Measurements from ENCODE around the gene BCAP31. TPM values are rescaled to one million over a fixed set of nuclear protein-coding genes. Genes with fewer than 3 reads are reported as not detected.

BCAP31 gene
- total RNA-seq, 6 donors from 2014 or later = 110 to 236 (median 132) TPM

DNA sequence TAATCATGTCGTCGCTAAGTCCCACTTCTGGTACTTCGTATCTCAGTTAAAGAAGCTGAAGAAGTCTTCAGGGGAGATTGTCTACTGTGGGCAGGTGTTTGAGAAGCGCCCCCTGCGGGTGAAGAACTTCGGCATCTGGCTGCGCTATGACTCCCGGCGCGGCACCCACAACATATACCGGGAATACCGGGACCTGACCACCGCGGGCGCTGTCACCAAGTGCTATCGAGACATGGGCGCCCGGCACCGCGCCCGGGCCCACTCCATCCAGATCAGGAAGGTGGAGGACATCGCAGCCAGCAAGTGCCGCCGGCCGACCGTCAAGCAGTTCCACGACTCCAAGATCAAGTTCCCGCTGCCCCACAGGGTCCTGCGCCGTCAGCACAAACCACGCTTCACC is 61.9 kb downstream of the BCAP31 start:
- Histone ChIP-seq H3K4me3 (no peak overlapping the region), H3K27me3 (no peaks in the 10 kb centered on the region)

DNA sequence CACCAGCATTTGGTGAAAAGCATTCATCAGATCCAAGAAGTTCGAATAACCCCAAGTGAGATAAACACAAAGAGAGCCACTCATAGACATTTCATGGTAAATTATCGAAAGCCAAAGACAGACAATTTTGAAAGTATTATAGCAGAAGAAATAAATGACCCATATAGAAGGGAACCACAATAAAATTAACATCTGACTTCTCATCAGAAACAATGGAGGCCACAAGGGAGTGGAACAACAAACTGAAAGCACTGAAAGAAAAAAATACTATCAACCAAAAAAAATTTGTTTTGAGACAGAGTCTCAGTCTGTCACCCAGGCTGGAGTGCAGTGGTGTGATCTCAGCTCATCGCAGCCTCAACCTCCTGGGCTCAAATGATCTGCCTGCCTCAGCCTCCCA is 64.9 kb downstream of the BCAP31 start:
- TF ChIP-seq POLR2AphosphoS5 (IDR thresholded peaks at IDR 0.05) (no peak), POLR2A (IDR thresholded peaks at IDR 0.05) (no peak), EP300 (IDR thresholded peaks at IDR 0.05) (no peak)
- TF ChIP-seq, protein P1, sequence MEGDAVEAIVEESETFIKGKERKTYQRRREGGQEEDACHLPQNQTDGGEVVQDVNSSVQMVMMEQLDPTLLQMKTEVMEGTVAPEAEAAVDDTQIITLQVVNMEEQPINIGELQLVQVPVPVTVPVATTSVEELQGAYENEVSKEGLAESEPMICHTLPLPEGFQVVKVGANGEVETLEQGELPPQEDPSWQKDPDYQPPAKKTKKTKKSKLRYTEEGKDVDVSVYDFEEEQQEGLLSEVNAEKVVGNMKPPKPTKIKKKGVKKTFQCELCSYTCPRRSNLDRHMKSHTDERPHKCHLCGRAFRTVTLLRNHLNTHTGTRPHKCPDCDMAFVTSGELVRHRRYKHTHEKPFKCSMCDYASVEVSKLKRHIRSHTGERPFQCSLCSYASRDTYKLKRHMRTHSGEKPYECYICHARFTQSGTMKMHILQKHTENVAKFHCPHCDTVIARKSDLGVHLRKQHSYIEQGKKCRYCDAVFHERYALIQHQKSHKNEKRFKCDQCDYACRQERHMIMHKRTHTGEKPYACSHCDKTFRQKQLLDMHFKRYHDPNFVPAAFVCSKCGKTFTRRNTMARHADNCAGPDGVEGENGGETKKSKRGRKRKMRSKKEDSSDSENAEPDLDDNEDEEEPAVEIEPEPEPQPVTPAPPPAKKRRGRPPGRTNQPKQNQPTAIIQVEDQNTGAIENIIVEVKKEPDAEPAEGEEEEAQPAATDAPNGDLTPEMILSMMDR (IDR thresholded peaks at IDR 0.05) = no peak
- Histone ChIP-seq H3K36me3 (no peaks in the 10 kb centered on the region), H3K27ac (no peak overlapping the region), H3K4me3 (no peak overlapping the region), H3K27me3 (no peaks in the 10 kb centered on the region), H3K9me3 (peaks cover 0 to 12% (median 0%) of the 10 kb centered on the region in 4 donors), H3K4me1 (peaks cover 0 to 3% (median 0%) of the 10 kb centered on the region in 4 donors)
- ATAC-seq (ENCODE audit: low FRiP score in 2 of 2) (no peak), DNase-seq (no peak)
- WGBS, 2 donors = 90 to 91% methylated on average over 3 of the region's 3 CpGs

More for the DNA sequence above, 61.9 kb downstream of the BCAP31 start:
- Histone ChIP-seq H3K9me3 (peaks cover 0 to 4% (median 0%) of the 10 kb centered on the region in 4 donors), H3K27ac (no peak overlapping the region), H3K4me1 (peaks cover 0 to 3% (median 0%) of the 10 kb centered on the region in 4 donors), H3K36me3 (no peaks in the 10 kb centered on the region)
- peak; percentile 61 to 83 for DNase-seq
- TF ChIP-seq, protein P1 (IDR thresholded peaks at IDR 0.05) = peak in 4 of 6 experiments; percentile 9 to 35 (median 27)
- no peak for TF ChIP-seq POLR2A (IDR thresholded peaks at IDR 0.05)
- WGBS, 2 donors = 31% methylated on average over 31 of the region's 31 CpGs; no CpG with 5 or more reads in 1 of the 2 donors
- ATAC-seq (ENCODE audit: low FRiP score in 2 of 2) = no peak

DNA sequence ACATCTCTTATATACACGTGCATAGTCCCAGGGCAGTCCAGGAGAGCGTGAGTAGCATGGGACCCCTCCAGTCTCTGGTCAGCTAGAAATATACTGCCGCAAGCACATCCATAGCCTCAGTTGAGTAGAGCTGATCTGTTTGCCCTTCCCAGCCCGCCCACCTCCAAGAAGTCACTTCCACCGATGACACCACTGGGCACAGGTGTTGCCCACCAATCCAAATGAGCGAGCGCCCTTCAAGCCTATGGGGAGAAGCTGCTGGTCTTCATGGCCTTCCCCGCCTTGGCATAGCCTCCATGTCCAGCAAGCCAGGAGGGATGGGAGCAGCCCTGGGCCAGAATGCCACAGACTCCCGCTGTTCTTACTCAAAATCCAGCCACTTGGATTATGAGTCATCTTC is 67.0 kb downstream of the BCAP31 start:
- no peak overlapping the region for H3K4me3 ChIP-seq
- DNase-seq = no peak
- no peaks in the 10 kb centered on the region for H3K36me3 ChIP-seq
- no peak overlapping the region for H3K27ac ChIP-seq
- H3K4me1 ChIP-seq = no peaks in the 10 kb centered on the region
- ATAC-seq (ENCODE audit: low FRiP score in 2 of 2) = no peak
- WGBS, 2 donors = 67 to 87% methylated on average over 3 to 9 of the region's 9 CpGs
- no peaks in the 10 kb centered on the region for H3K27me3 ChIP-seq
- TF ChIP-seq POLR2AphosphoS5 (IDR thresholded peaks at IDR 0.05) = no peak
- TF ChIP-seq EP300 (IDR thresholded peaks at IDR 0.05) = no peak
- TF ChIP-seq, protein P1 (IDR thresholded peaks at IDR 0.05) = no peak
- TF ChIP-seq POLR2A (IDR thresholded peaks at IDR 0.05) = no peak
- peaks cover 0 to 18% (median 2%) of the 10 kb centered on the region in 4 donors for H3K9me3 ChIP-seq

DNA sequence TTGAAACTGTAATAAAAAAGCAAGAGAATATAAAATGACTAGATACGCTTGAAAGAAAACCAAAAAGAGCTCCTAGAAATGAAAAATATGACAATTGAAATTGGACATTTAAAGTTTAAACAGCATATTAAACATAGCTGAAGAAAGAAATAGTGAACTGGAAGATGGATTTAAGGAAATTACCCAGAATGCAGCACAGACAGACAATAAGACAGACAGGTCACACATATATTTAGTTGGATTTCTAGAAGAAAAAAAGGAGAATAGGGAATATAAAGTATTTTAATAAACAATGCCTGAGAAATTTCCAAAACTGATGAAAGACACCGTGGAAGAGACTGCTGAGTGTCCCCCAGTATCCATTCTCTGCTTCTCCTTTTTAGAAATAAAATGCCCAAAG is 70.6 kb downstream of the BCAP31 start:
- Histone ChIP-seq H3K27ac (no peak overlapping the region), H3K27me3 (peaks cover 0 to 16% (median 0%) of the 10 kb centered on the region in 4 donors), H3K36me3 (no peaks in the 10 kb centered on the region), H3K9me3 (peaks cover 0 to 14% (median 2%) of the 10 kb centered on the region in 4 donors), H3K4me1 (no peaks in the 10 kb centered on the region), H3K4me3 (no peak overlapping the region)
- WGBS, 2 donors = 72 to 97% methylated on average over 2 of the region's 2 CpGs
- TF ChIP-seq POLR2A (IDR thresholded peaks at IDR 0.05) (no peak), POLR2AphosphoS5 (IDR thresholded peaks at IDR 0.05) (no peak), EP300 (IDR thresholded peaks at IDR 0.05) (no peak)
- TF ChIP-seq, protein P1 (IDR thresholded peaks at IDR 0.05) = no peak
- DNase-seq = no peak
- ATAC-seq (ENCODE audit: low FRiP score in 2 of 2) = no peak

DNA sequence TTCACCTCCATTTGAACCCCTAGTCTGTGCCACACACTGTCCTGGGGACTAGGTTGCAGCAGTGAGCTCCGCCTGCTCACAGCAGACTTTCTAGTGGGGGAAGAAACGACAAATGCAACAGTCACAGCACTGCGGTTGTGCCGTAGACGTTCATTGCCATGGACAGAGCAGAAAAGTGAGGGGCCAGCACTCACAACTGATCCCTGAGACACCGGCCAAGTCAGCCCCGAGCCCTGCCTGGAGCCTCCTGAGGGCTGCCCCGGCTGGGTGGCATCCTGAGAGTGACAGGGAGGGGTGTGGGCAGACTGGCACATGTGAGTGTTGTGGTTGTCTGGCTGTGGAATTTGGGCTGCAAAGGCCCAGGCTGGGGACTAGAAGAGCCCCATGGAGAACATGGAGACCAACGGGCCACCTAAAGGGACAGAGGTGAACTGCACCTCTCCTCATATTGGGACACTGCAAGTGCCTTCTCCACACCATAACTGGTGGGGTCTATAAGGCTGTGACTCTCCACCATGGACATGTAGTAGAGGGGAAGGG is 72.6 kb downstream of the BCAP31 start:
- H3K27ac ChIP-seq = no peak overlapping the region
- WGBS, 2 donors = 83% methylated on average over 9 of the region's 9 CpGs; no CpG with 5 or more reads in 1 of the 2 donors
- H3K9me3 ChIP-seq = peaks cover 0 to 16% (median 2%) of the 10 kb centered on the region in 4 donors
- no peaks in the 10 kb centered on the region for H3K36me3 ChIP-seq
- TF ChIP-seq, protein P1 (IDR thresholded peaks at IDR 0.05) = peak in 3 of 6 experiments; percentile 9 to 14 (median 13)
- no peak for TF ChIP-seq EP300 (IDR thresholded peaks at IDR 0.05)
- peaks cover 4 to 15% (median 7%) of the 10 kb centered on the region in 4 donors for H3K4me1 ChIP-seq
- peaks cover 0 to 36% (median 4%) of the 10 kb centered on the region in 4 donors for H3K27me3 ChIP-seq
- no peak overlapping the region for H3K4me3 ChIP-seq
- DNase-seq (no peak), ATAC-seq (ENCODE audit: low FRiP score in 2 of 2) (no peak)
